ENCODE results near the gene LRRC31. TPM values are rescaled to one million over a fixed set of nuclear protein-coding genes. Genes with fewer than 3 reads are reported as not detected.

The LRRC31 gene
- total RNA-seq, 1 experiment from 2014 or later: not detected

GRCh38 chr3:169871129-169871886 is 1.6 kb upstream of the LRRC31 start:
- Histone ChIP-seq H3K79me2 (ENCODE audit: low read length) (no peaks in the 10 kb centered on the region), H3K9me3 (ENCODE audit: low read length) (no peaks in the 10 kb centered on the region), H3K4me3 (ENCODE audit: low read length) (no peak overlapping the region), H3K9me2 (replicated peaks; ENCODE audit: insufficient read depth, low read length) (no peaks in the 10 kb centered on the region), H3K4me1 (ENCODE audit: low read length) (peaks cover 18% of the 10 kb centered on the region), H3K36me3 (ENCODE audit: insufficient read depth, low read length) (no peaks in the 10 kb centered on the region), H2AFZ (ENCODE audit: low read length) (no peak overlapping the region), H3K27ac (ENCODE audit: low read length) (no peak overlapping the region), H3K4me2 (ENCODE audit: low read depth, low read length, poor library complexity, severe bottlenecking) (no peak overlapping the region), H4K20me1 (ENCODE audit: insufficient read depth, low read depth, low read length) (no peaks in the 10 kb centered on the region), H3K9ac (ENCODE audit: low read length) (no peak overlapping the region), H3K27me3 (ENCODE audit: low read length) (no peaks in the 10 kb centered on the region)
- DNase-seq: no peak

GRCh38 chr3:169868369-169868768 is 1.4 kb downstream of the LRRC31 start:
- Histone ChIP-seq H3K9me2 (replicated peaks; ENCODE audit: insufficient read depth, low read length) (no peaks in the 10 kb centered on the region), H3K27me3 (ENCODE audit: low read length) (no peaks in the 10 kb centered on the region), H3K27ac (ENCODE audit: low read length) (no peak overlapping the region), H3K36me3 (ENCODE audit: insufficient read depth, low read length) (no peaks in the 10 kb centered on the region), H3K4me2 (ENCODE audit: low read depth, low read length, poor library complexity, severe bottlenecking) (no peak overlapping the region), H3K4me3 (ENCODE audit: low read length) (no peak overlapping the region), H3K4me1 (ENCODE audit: low read length) (peaks cover 22% of the 10 kb centered on the region), H3K79me2 (ENCODE audit: low read length) (no peaks in the 10 kb centered on the region), H2AFZ (ENCODE audit: low read length) (no peak overlapping the region), H3K9ac (ENCODE audit: low read length) (no peak overlapping the region), H4K20me1 (ENCODE audit: insufficient read depth, low read depth, low read length) (no peaks in the 10 kb centered on the region), H3K9me3 (ENCODE audit: low read length) (no peaks in the 10 kb centered on the region)
- no peak for DNase-seq

GRCh38 chr3:169867584-169868210 is 2.0 kb downstream of the LRRC31 start:
- H2AFZ ChIP-seq (ENCODE audit: low read length): no peak overlapping the region
- H3K27ac ChIP-seq (ENCODE audit: low read length): no peak overlapping the region
- no peaks in the 10 kb centered on the region for H3K9me2 ChIP-seq (replicated peaks; ENCODE audit: insufficient read depth, low read length)
- no peak overlapping the region for H3K4me3 ChIP-seq (ENCODE audit: low read length)
- no peaks in the 10 kb centered on the region for H4K20me1 ChIP-seq (ENCODE audit: insufficient read depth, low read depth, low read length)
- no peak overlapping the region for H3K4me2 ChIP-seq (ENCODE audit: low read depth, low read length, poor library complexity, severe bottlenecking)
- H3K9ac ChIP-seq (ENCODE audit: low read length): no peak overlapping the region
- peaks cover 25% of the 10 kb centered on the region for H3K4me1 ChIP-seq (ENCODE audit: low read length)
- no peaks in the 10 kb centered on the region for H3K27me3 ChIP-seq (ENCODE audit: low read length)
- no peak for DNase-seq
- no peaks in the 10 kb centered on the region for H3K79me2 ChIP-seq (ENCODE audit: low read length)
- no peaks in the 10 kb centered on the region for H3K9me3 ChIP-seq (ENCODE audit: low read length)
- no peaks in the 10 kb centered on the region for H3K36me3 ChIP-seq (ENCODE audit: insufficient read depth, low read length)

- H3K9ac ChIP-seq (ENCODE audit: low read length): no peak overlapping the region
- H3K27ac ChIP-seq (ENCODE audit: low read length): no peak overlapping the region
- no peaks in the 10 kb centered on the region for H3K36me3 ChIP-seq (ENCODE audit: insufficient read depth, low read length)
- no peaks in the 10 kb centered on the region for H3K9me2 ChIP-seq (replicated peaks; ENCODE audit: insufficient read depth, low read length)
- H3K4me1 ChIP-seq (ENCODE audit: low read length): peaks cover 15% of the 10 kb centered on the region
- H4K20me1 ChIP-seq (ENCODE audit: insufficient read depth, low read depth, low read length): no peaks in the 10 kb centered on the region
- H3K27me3 ChIP-seq (ENCODE audit: low read length): no peaks in the 10 kb centered on the region
- no peaks in the 10 kb centered on the region for H3K79me2 ChIP-seq (ENCODE audit: low read length)
- no peak for DNase-seq
- H3K4me3 ChIP-seq (ENCODE audit: low read length): no peak overlapping the region
- H3K4me2 ChIP-seq (ENCODE audit: low read depth, low read length, poor library complexity, severe bottlenecking): no peak overlapping the region
- H3K9me3 ChIP-seq (ENCODE audit: low read length): no peaks in the 10 kb centered on the region
- no peak overlapping the region for H2AFZ ChIP-seq (ENCODE audit: low read length)
Measured at GRCh38 chr3:169865176-169865767, 4.5 kb downstream of the LRRC31 start.

GRCh38 chr3:169864270-169864669 is 5.5 kb downstream of the LRRC31 start:
- no peak for DNase-seq
- Histone ChIP-seq H2AFZ (ENCODE audit: low read length) (no peak overlapping the region), H3K4me1 (ENCODE audit: low read length) (peaks cover 6% of the 10 kb centered on the region; the same call in 1 of the 2 replicates), H3K9ac (ENCODE audit: low read length) (no peak overlapping the region), H3K4me2 (ENCODE audit: low read depth, low read length, poor library complexity, severe bottlenecking) (no peak overlapping the region), H3K9me2 (replicated peaks; ENCODE audit: insufficient read depth, low read length) (no peaks in the 10 kb centered on the region), H3K36me3 (ENCODE audit: insufficient read depth, low read length) (no peaks in the 10 kb centered on the region), H3K4me3 (ENCODE audit: low read length) (no peak overlapping the region), H3K27ac (ENCODE audit: low read length) (no peak overlapping the region), H3K27me3 (ENCODE audit: low read length) (no peaks in the 10 kb centered on the region), H4K20me1 (ENCODE audit: insufficient read depth, low read depth, low read length) (no peaks in the 10 kb centered on the region), H3K9me3 (ENCODE audit: low read length) (no peaks in the 10 kb centered on the region), H3K79me2 (ENCODE audit: low read length) (no peaks in the 10 kb centered on the region)

- H3K36me3 ChIP-seq (ENCODE audit: insufficient read depth, low read length): no peaks in the 10 kb centered on the region
- peak; percentile 90 for DNase-seq
- H2AFZ ChIP-seq (ENCODE audit: low read length): no peak overlapping the region
- no peaks in the 10 kb centered on the region for H3K27me3 ChIP-seq (ENCODE audit: low read length)
- H3K4me3 ChIP-seq (ENCODE audit: low read length): no peak overlapping the region
- peaks cover 6% of the 10 kb centered on the region; the same call in 1 of the 2 replicates for H3K4me1 ChIP-seq (ENCODE audit: low read length)
- H3K9ac ChIP-seq (ENCODE audit: low read length): no peak overlapping the region
- H3K27ac ChIP-seq (ENCODE audit: low read length): no peak overlapping the region
- H3K9me2 ChIP-seq (replicated peaks; ENCODE audit: insufficient read depth, low read length): no peaks in the 10 kb centered on the region
- no peaks in the 10 kb centered on the region for H4K20me1 ChIP-seq (ENCODE audit: insufficient read depth, low read depth, low read length)
- H3K79me2 ChIP-seq (ENCODE audit: low read length): no peaks in the 10 kb centered on the region
- H3K4me2 ChIP-seq (ENCODE audit: low read depth, low read length, poor library complexity, severe bottlenecking): no peak overlapping the region
- no peaks in the 10 kb centered on the region for H3K9me3 ChIP-seq (ENCODE audit: low read length)
Measured at GRCh38 chr3:169863458-169863899, 6.3 kb downstream of the LRRC31 start.

GRCh38 chr3:169861871-169862270 is 7.9 kb downstream of the LRRC31 start:
- Histone ChIP-seq H3K27ac (ENCODE audit: low read length) (no peak overlapping the region), H3K9me2 (replicated peaks; ENCODE audit: insufficient read depth, low read length) (no peaks in the 10 kb centered on the region), H3K36me3 (ENCODE audit: insufficient read depth, low read length) (no peaks in the 10 kb centered on the region), H3K9me3 (ENCODE audit: low read length) (no peaks in the 10 kb centered on the region), H3K4me2 (ENCODE audit: low read depth, low read length, poor library complexity, severe bottlenecking) (no peak overlapping the region), H3K79me2 (ENCODE audit: low read length) (no peaks in the 10 kb centered on the region), H3K27me3 (ENCODE audit: low read length) (no peaks in the 10 kb centered on the region), H3K9ac (ENCODE audit: low read length) (no peak overlapping the region), H3K4me3 (ENCODE audit: low read length) (no peak overlapping the region), H2AFZ (ENCODE audit: low read length) (no peak overlapping the region), H4K20me1 (ENCODE audit: insufficient read depth, low read depth, low read length) (no peaks in the 10 kb centered on the region), H3K4me1 (ENCODE audit: low read length) (peaks cover 6% of the 10 kb centered on the region; the same call in 1 of the 2 replicates)
- DNase-seq: no peak

GRCh38 chr3:169857811-169858210 is 11.9 kb downstream of the LRRC31 start:
- Histone ChIP-seq H3K9me3 (ENCODE audit: low read length) (no peaks in the 10 kb centered on the region), H3K9ac (ENCODE audit: low read length) (no peak overlapping the region), H3K27me3 (ENCODE audit: low read length) (no peaks in the 10 kb centered on the region), H3K79me2 (ENCODE audit: low read length) (no peaks in the 10 kb centered on the region), H2AFZ (ENCODE audit: low read length) (no peak overlapping the region), H3K27ac (ENCODE audit: low read length) (no peak overlapping the region), H4K20me1 (ENCODE audit: insufficient read depth, low read depth, low read length) (no peaks in the 10 kb centered on the region), H3K36me3 (ENCODE audit: insufficient read depth, low read length) (no peaks in the 10 kb centered on the region), H3K4me3 (ENCODE audit: low read length) (no peak overlapping the region), H3K9me2 (replicated peaks; ENCODE audit: insufficient read depth, low read length) (no peaks in the 10 kb centered on the region), H3K4me2 (ENCODE audit: low read depth, low read length, poor library complexity, severe bottlenecking) (no peak overlapping the region), H3K4me1 (ENCODE audit: low read length) (no peaks in the 10 kb centered on the region)
- no peak for DNase-seq
